ENCODE measurements around the gene TAB2. TPM values are rescaled to one million over a fixed set of nuclear protein-coding genes. Genes with fewer than 3 reads are reported as not detected.
A peak's percentile ranks its signal among the peaks of the same experiment; 100 is the strongest.

The TAB2 gene
- total RNA-seq, 1 experiment from 2014 or later = 56.2 TPM

DNA sequence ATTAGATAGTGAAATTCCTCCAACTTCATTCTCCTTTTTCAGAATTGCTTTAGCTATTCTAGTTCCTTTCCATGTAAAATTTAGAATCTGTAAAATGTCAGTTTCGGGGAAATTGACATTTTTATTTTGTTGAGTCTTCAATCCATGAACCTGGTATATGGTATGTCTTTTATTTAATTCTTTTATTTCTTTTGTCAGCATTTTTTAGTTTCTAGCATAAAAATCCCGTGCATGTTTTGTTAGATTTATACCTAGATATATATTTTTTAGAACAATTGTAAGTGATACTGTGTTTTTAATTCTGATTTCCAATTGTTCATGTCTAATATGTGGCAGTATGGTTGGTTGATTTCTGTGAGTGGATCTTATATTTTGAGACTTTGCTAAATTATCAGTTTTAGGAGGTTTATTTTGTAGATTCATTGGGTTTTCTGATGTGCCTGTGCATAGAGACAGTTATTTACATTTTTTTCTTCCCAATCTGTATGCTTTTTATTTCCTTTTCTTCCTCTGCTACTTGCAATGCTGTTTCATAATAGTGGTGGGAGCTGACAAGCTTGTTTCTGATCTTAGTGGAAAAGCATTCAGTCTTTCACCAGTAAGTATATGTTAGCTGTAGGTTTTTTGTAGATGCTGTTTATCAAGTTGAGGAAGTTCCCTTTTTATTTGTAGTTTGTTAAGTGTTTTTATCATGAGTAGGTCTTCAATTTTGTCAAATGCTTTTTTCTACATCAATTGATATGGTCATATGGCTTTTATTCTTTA lies 13.7 kb downstream of the TAB2 start:
- no peak overlapping the region for H3T11ph ChIP-seq (ENCODE audit: low read length)
- H4K8ac ChIP-seq (replicated peaks; ENCODE audit: insufficient read length, low read depth, low read length) = no peak overlapping the region
- peaks cover 42% of the 10 kb centered on the region for H3K79me2 ChIP-seq (ENCODE audit: insufficient read depth, low read length)
- no peak overlapping the region for H2BK15ac ChIP-seq (ENCODE audit: low read depth, low read length)
- Mint-ChIP-seq H3K27ac (peak overlapping the region in 1 of 3 experiments; percentile 20; a peak in 2 of 7 replicates), H3K4me1 (peaks cover 67 to 71% of the 10 kb centered on the region in 2 experiments), H3K9me3 (no peaks in the 10 kb centered on the region), H3K27me3 (ENCODE audit: low read depth) (no peaks in the 10 kb centered on the region), H3K36me3 (ENCODE audit: insufficient read depth in 1 of 3, low read depth in 3 of 3) (no peaks in the 10 kb centered on the region), H3K4me3 (no peak overlapping the region)
- peaks cover 6% of the 10 kb centered on the region; the same call in 1 of the 2 replicates for H3K4me1 ChIP-seq (ENCODE audit: insufficient read depth, low read length)
- H3K79me1 ChIP-seq (ENCODE audit: insufficient read depth, low read depth, low read length, poor library complexity, severe bottlenecking) = peaks cover 8% of the 10 kb centered on the region
- no peak overlapping the region for H2AFZ ChIP-seq (ENCODE audit: low read length)
- H3K23me2 ChIP-seq (ENCODE audit: insufficient read length, low read depth, low read length, poor library complexity, severe bottlenecking) = no peaks in the 10 kb centered on the region
- H2AK5ac ChIP-seq (ENCODE audit: insufficient read length, low read length) = no peak overlapping the region
- H3K9me3 ChIP-seq (ENCODE audit: control insufficient read depth, low read depth, low read length) = no peaks in the 10 kb centered on the region
- no CpG with 5 or more reads among the region's 2 CpGs for WGBS (ENCODE audit: extremely low coverage, insufficient read length, low lambda C conversion rate)
- H2BK12ac ChIP-seq (ENCODE audit: insufficient read length, low read depth, low read length) = no peak overlapping the region
- H4K91ac ChIP-seq (ENCODE audit: insufficient read length, low read depth, low read length) = no peak overlapping the region
- no peak overlapping the region for H3K14ac ChIP-seq (ENCODE audit: insufficient read depth, low read length)
- H3K23ac ChIP-seq (ENCODE audit: insufficient read length, low read depth, low read length) = no peak overlapping the region
- no peaks in the 10 kb centered on the region for H4K20me1 ChIP-seq (ENCODE audit: control insufficient read depth, insufficient read depth, insufficient read length)
- H3K9ac ChIP-seq (ENCODE audit: extremely low read depth, insufficient read length, low read length) = no peak overlapping the region
- H3K56ac ChIP-seq (ENCODE audit: insufficient read length, low read depth, low read length) = no peak overlapping the region
- H3K27me3 ChIP-seq (ENCODE audit: insufficient read depth, low read length) = no peaks in the 10 kb centered on the region
- no peak overlapping the region for H2BK120ac ChIP-seq (ENCODE audit: low read depth, low read length, poor library complexity, severe bottlenecking)
- H4K5ac ChIP-seq (ENCODE audit: insufficient read length, low read depth, low read length) = no peak overlapping the region
- TF ChIP-seq, protein P1, sequence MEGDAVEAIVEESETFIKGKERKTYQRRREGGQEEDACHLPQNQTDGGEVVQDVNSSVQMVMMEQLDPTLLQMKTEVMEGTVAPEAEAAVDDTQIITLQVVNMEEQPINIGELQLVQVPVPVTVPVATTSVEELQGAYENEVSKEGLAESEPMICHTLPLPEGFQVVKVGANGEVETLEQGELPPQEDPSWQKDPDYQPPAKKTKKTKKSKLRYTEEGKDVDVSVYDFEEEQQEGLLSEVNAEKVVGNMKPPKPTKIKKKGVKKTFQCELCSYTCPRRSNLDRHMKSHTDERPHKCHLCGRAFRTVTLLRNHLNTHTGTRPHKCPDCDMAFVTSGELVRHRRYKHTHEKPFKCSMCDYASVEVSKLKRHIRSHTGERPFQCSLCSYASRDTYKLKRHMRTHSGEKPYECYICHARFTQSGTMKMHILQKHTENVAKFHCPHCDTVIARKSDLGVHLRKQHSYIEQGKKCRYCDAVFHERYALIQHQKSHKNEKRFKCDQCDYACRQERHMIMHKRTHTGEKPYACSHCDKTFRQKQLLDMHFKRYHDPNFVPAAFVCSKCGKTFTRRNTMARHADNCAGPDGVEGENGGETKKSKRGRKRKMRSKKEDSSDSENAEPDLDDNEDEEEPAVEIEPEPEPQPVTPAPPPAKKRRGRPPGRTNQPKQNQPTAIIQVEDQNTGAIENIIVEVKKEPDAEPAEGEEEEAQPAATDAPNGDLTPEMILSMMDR (conservative IDR thresholded peaks at IDR 0.05) = no peak
- H3K4ac ChIP-seq (ENCODE audit: low read depth, low read length) = no peak overlapping the region
- DNase-seq = no peak
- no peak overlapping the region for H2BK5ac ChIP-seq (ENCODE audit: insufficient read length, low read length)
- no peak overlapping the region for H3K4me2 ChIP-seq (ENCODE audit: insufficient read depth, insufficient read length, low read length)
- H3K27ac ChIP-seq (ENCODE audit: insufficient read length, low read depth, low read length) = no peak overlapping the region
- H2BK20ac ChIP-seq (ENCODE audit: low read depth, low read length, poor library complexity, severe bottlenecking) = no peak overlapping the region
- no peak overlapping the region for H3K18ac ChIP-seq (ENCODE audit: insufficient read length, low read depth, low read length)
